ENCODE results near the gene BCL11B.

DNA sequence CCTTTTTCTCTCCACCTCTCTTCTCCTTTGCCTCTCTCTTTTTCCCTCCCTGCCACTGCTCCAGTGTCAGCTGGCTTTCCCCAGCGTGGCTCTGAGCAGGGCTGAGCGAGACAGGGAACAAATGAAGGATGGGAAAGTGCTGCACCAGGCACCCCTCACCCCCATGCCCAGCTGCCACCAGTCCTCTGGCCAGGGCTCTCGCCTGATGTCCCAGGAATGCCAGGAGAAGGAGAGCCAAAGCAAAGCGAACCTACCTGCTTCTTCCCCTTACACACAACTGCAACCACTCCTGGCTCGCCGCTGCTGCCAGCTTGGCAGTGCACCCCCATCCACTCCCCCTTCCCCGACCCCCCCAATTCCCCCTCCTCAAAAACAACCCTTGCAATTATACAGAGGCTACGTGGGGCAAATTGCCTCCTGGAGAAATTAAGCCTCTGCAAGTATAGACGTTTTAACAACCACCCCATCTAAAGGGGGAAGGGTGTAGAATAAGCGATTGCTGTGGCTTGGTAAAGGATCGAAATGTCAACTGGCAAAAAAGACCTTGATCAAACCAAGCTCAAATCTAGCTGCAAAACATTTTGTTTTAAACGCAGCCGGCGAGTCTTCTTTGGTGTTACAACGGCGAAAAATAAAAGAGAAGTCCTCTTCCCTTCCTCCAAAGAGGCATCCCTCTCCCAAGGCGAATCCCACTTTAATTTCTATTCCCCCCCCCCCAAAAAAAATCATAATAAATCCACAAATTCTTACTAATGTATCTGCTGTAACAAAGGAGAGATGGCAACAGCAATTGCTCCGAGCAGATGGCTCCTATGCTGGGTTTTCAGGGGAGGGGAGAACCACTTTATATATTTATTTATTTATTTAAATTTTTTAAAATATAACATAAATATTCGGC lies 2.9 kb downstream of the BCL11B start:
- TF ChIP-seq, protein P1, sequence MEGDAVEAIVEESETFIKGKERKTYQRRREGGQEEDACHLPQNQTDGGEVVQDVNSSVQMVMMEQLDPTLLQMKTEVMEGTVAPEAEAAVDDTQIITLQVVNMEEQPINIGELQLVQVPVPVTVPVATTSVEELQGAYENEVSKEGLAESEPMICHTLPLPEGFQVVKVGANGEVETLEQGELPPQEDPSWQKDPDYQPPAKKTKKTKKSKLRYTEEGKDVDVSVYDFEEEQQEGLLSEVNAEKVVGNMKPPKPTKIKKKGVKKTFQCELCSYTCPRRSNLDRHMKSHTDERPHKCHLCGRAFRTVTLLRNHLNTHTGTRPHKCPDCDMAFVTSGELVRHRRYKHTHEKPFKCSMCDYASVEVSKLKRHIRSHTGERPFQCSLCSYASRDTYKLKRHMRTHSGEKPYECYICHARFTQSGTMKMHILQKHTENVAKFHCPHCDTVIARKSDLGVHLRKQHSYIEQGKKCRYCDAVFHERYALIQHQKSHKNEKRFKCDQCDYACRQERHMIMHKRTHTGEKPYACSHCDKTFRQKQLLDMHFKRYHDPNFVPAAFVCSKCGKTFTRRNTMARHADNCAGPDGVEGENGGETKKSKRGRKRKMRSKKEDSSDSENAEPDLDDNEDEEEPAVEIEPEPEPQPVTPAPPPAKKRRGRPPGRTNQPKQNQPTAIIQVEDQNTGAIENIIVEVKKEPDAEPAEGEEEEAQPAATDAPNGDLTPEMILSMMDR (IDR thresholded peaks at IDR 0.05), result no peak
- no peak for TF ChIP-seq POLR2A (IDR thresholded peaks at IDR 0.05)

Data from upper lobe of left lung (tissue), 4 donors.